HUES48 (cell line): ENCODE measurements around the gene PATJ.
"Not testable (repeated sequence)": the region's sequence is repeated elsewhere in the genome, so short reads cannot be mapped to it uniquely, and the experiment has no call there.

ENCODE experiments used
- H3K27ac ChIP-seq: one replicate; pipeline ENCODE4 v1.7.0; 2013; ENCODE audit warnings: low read depth, low read length, inconsistent platforms
- H3K27me3 ChIP-seq: 2 replicates; pipeline ENCODE4 v1.6.1; 2013; ENCODE audit warnings: mild to moderate bottlenecking, low read length; ENCODE audit not compliant: control insufficient read depth, insufficient read depth
- H3K36me3 ChIP-seq: 2 replicates; pipeline ENCODE4 v1.6.1; 2013; ENCODE audit warnings: low read length; ENCODE audit not compliant: control insufficient read depth, insufficient read depth
- H3K4me1 ChIP-seq: 2 replicates; pipeline ENCODE4 v1.6.1; 2013; ENCODE audit warnings: mild to moderate bottlenecking, low read length; ENCODE audit not compliant: control insufficient read depth, insufficient read depth
- H3K4me3 ChIP-seq: 2 replicates; pipeline ENCODE4 v1.5.1; 2013; ENCODE audit warnings: mild to moderate bottlenecking, low read depth, low read length
- H3K9ac ChIP-seq: 2 replicates; pipeline ENCODE4 v1.6.1; 2013; ENCODE audit warnings: mild to moderate bottlenecking, low read depth, low read length, moderate library complexity
- H3K9me3 ChIP-seq: 2 replicates; pipeline ENCODE4 v1.6.1; 2013; ENCODE audit warnings: low read length; ENCODE audit not compliant: control insufficient read depth, insufficient read depth

The PATJ gene

DNA sequence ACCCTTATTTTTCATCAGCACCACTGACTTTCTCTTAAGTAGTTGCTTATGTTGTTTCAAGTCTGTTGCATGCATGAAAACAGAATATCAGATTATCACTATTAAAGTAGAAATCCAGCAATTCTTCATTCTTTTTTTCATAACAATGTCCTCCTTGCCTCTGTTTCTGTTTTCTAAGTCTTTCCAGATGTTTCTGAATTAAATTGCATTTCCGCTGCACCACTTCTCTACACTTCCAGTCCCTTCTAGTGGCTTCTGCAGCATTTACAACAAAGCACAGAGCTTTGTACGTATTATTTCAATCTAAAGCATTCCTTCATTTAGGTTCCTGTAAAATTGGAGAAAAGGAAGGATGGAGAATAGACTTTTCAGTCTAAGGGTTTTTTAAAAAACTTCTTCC lies 42.4 kb downstream of the PATJ start:
- H3K9me3 ChIP-seq: no peaks in the 10 kb centered on the region
- H3K27ac ChIP-seq: no peak overlapping the region

DNA sequence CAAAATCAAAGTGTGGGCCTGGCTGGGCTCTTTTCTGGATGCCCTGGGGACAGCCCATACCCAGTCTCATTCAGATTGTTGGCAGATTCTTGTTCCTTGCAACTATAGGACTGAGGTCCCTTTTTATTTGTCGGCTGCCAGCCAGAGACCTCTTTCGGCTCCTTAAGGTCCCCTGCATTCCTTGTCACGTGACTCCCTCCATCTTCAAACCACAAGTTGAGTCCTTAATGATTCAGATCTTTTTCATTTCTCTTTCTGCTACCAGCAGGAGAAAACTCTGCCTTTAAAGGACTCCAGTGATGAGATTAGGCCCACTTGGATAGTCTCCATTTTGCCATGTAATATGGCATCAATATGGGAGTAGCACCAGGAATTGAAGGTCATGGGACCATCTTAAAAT lies 48.6 kb downstream of the PATJ start:
- Histone ChIP-seq H3K4me1 (no peaks in the 10 kb centered on the region), H3K9me3 (no peaks in the 10 kb centered on the region), H3K4me3 (no peak overlapping the region), H3K36me3 (peaks cover 53% of the 10 kb centered on the region), H3K27me3 (no peaks in the 10 kb centered on the region), H3K9ac (no peak overlapping the region), H3K27ac (no peak overlapping the region)

More for the DNA sequence above, 42.4 kb downstream of the PATJ start:
- Histone ChIP-seq H3K9ac (no peak overlapping the region), H3K4me3 (no peak overlapping the region), H3K4me1 (no peaks in the 10 kb centered on the region), H3K27me3 (no peaks in the 10 kb centered on the region), H3K36me3 (peaks cover 24% of the 10 kb centered on the region)

DNA sequence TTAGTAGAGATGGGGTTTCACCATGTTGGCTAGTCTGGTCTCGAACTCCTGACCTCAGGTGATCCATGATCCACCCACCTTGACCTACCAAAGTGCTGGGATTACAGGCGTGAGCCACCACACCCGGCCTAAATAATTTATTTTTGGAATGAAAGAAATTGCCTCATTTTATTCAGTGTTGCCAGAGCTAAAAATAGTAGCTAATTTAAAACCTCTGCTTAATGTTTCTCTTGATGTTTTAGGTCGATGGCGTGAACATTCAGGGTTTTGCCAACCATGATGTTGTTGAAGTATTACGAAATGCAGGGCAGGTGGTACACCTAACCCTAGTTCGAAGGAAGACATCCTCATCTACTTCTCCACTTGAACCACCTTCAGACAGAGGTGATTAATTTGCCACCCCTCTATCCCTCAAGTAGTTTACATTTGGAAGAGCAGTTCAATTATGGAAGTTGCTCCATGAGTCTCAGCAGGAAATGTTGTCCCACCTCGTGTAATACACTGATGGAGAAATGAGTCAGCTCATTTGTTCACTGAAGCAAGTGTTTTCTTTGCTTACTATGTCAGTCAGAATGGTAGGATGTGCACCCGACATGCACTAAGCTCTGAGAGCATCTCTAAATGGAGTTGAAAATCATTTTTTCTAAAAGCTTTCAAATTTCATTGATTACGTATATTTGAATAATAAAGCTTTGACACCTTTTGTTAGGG lies 54.9 kb downstream of the PATJ start:
- Histone ChIP-seq H3K9me3 (no peaks in the 10 kb centered on the region), H3K27me3 (no peaks in the 10 kb centered on the region), H3K4me1 (no peaks in the 10 kb centered on the region), H3K9ac (no peak overlapping the region), H3K27ac (no peak overlapping the region), H3K4me3 (no peak overlapping the region), H3K36me3 (peaks cover 64% of the 10 kb centered on the region)

DNA sequence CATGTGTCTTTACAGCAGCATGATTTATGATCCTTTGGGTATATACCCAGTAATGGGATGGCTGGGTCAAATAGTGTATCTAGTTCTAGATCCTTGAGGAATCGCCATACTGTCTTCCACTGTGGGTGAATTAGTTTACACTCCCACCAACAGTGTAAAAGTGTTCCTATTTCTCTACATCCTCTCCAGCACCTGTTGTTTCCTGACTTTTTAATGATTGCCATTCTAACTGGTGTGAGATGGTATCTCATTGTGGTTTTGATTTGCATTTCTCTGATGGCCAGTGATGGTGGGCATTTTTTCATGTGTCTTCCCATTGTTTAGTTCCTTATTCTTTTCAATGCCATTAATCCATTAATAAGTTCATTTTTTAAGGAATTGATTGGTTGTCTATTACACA lies 58.8 kb downstream of the PATJ start:
- H3K4me3 ChIP-seq, H3K9ac ChIP-seq, H3K9me3 ChIP-seq, H3K27ac ChIP-seq, H3K27me3 ChIP-seq, H3K4me1 ChIP-seq: not testable (repeated sequence)
- H3K36me3 ChIP-seq: peaks cover 82% of the 10 kb centered on the region

DNA sequence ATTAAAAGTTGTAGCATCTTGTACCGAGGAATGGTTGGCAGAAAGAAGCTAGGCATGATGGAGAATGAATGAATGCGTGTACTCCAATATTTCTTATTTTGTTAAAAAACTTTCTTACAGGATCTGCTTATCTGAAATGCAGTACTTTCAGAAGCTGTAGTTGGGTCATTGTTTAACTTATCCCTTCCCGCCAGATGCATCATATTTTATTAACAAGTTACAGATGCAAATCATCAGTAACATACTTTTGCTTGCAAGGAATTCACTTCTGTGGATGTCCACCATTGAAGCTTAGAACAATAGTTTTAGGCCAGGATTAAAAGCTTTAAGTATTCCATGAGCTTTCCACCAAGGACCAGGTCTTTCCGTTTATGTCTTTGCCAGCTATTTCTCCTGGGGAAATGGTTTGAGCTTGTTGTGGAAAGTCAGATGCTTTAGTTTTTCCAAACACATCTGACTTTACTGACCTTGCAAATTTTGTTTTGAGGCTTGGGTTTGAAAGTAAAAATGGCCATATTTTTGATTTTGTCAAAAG lies 65.4 kb downstream of the PATJ start:
- Histone ChIP-seq H3K4me1 (no peaks in the 10 kb centered on the region), H3K36me3 (peaks cover 63% of the 10 kb centered on the region), H3K27me3 (no peaks in the 10 kb centered on the region), H3K9me3 (no peaks in the 10 kb centered on the region), H3K4me3 (no peak overlapping the region), H3K9ac (no peak overlapping the region), H3K27ac (no peak overlapping the region)

DNA sequence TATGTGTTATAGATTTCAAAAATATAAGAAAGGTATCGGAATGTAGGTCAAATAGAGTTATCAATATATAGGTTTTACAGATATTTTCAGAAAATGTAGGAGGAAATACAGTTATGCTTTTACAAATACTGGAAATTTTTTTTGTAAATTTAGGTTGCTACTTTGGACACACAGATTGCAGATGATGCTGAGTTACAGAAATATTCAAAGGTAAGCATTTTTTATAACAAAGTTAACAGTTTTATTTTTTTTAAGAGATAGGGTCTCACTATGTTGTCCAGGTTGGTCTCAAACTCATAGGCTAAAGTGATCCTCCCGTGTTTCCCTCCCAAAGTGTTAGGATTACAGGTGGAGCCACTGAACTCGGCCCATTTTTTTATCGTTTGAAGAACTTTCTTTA lies 66.0 kb downstream of the PATJ start:
- H3K9me3 ChIP-seq: no peaks in the 10 kb centered on the region
- no peaks in the 10 kb centered on the region for H3K27me3 ChIP-seq
- no peak overlapping the region for H3K9ac ChIP-seq
- no peak overlapping the region for H3K4me3 ChIP-seq
- no peaks in the 10 kb centered on the region for H3K4me1 ChIP-seq
- peaks cover 62% of the 10 kb centered on the region for H3K36me3 ChIP-seq
- no peak overlapping the region for H3K27ac ChIP-seq

DNA sequence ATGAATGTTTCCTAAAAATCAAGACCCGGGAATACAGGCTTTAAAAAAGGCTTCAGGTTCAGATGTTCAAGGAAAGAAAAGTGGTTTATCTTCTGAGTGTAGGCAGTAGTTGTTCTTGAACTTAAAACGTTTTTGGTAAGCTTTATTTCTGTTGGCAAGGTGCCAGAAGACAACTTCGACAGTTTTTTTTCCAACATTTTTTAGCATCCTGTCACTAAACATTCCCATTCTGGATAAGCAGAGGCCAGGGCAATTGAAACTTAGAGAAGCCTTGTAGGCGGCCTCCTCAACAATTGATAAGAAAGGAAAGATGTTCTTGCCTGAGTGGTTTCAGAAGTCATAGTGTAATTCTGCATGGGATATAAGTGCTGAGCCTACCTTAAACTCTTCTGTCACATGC lies 66.7 kb downstream of the PATJ start:
- Histone ChIP-seq H3K27ac (no peak overlapping the region), H3K9ac (no peak overlapping the region), H3K36me3 (peaks cover 56% of the 10 kb centered on the region), H3K9me3 (no peaks in the 10 kb centered on the region), H3K27me3 (no peaks in the 10 kb centered on the region), H3K4me1 (no peaks in the 10 kb centered on the region), H3K4me3 (no peak overlapping the region)

DNA sequence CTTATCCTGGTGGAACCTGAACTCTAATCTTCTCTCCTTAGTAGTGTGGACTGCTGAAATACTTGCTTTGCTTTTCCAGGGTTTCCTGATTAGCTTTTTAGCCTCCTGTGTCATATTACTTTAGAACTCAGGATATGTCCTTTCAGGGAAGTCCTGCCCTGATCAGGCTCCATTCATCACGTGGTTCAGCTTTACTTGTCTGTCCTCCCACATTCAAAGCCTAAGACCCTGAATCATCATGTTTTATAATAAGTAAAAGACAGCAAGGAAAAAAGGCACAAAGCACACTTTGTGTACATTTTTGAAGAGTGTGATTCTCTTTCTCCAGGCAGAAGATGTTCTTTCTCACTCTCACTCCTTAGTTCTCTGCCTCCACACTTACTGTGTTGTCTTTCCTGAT lies 70.6 kb downstream of the PATJ start:
- no peak overlapping the region for H3K27ac ChIP-seq
- H3K36me3 ChIP-seq: peaks cover 40% of the 10 kb centered on the region
- no peaks in the 10 kb centered on the region for H3K4me1 ChIP-seq
- no peak overlapping the region for H3K4me3 ChIP-seq
- no peak overlapping the region for H3K9ac ChIP-seq
- no peaks in the 10 kb centered on the region for H3K9me3 ChIP-seq
- no peaks in the 10 kb centered on the region for H3K27me3 ChIP-seq

DNA sequence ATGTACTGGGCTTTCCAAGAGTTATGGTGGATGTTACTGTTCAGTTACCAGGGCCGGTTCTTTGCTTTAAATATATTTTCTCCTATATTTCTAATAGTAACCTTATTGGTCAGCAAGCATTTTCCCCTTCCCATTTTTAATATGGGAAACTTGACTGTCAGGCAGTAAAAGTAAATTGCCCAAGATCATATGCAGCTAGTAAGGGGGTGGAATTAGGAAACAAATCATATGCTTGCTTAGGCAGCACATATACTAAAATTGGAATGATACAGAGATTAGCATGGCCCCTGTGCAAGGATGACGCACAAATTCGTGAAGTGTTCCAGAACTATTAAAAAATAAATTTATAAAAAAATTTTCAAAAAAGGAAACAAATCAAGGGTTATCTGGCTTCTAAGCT lies 73.9 kb downstream of the PATJ start:
- Histone ChIP-seq H3K27ac (no peak overlapping the region), H3K9me3 (no peaks in the 10 kb centered on the region), H3K9ac (no peak overlapping the region), H3K36me3 (peaks cover 33% of the 10 kb centered on the region), H3K27me3 (no peaks in the 10 kb centered on the region), H3K4me1 (no peaks in the 10 kb centered on the region), H3K4me3 (no peak overlapping the region)

DNA sequence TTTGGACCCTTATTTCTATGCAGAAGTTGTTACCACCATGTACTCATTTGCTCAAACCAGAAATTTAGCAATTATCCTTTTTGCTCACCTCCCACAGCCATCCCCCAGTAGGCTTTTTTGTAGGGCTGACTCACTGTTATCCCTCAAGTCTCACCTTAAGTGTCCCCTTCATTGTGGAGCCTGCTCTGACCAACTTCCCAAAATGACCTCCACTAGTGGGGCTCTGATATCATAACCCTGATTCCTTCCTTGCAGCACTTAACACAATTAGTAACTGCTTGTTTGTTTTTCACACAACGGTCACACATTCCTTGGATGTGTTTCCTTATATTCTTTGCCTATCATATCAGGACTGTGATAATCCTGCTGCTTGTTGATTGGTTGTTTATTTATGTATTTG lies 76.7 kb downstream of the PATJ start:
- Histone ChIP-seq H3K27me3 (no peaks in the 10 kb centered on the region), H3K9ac (no peak overlapping the region), H3K9me3 (no peaks in the 10 kb centered on the region), H3K36me3 (peaks cover 54% of the 10 kb centered on the region), H3K27ac (no peak overlapping the region), H3K4me1 (no peaks in the 10 kb centered on the region), H3K4me3 (no peak overlapping the region)

DNA sequence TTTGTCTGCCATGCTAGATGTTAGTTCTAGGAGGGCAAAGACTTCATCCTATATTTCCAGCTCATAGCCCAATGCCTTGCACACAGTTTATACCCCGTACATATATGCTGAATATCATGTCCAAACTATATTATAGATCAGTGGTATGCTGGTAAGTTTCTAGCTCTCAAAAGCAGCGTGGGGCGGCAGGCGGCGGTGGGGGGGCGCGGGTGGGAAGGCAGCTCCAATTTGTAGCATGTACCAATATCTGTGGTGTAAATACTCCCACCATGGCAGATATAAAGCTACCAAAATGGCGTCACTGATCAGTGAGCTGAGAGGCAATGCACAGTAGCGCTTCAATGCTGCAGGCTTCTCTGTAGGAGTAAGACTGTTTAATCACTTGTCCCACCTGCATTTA lies 77.1 kb downstream of the PATJ start:
- Histone ChIP-seq H3K9ac (no peak overlapping the region), H3K9me3 (no peaks in the 10 kb centered on the region), H3K4me1 (no peaks in the 10 kb centered on the region), H3K27me3 (no peaks in the 10 kb centered on the region), H3K27ac (no peak overlapping the region), H3K36me3 (peaks cover 57% of the 10 kb centered on the region), H3K4me3 (no peak overlapping the region)
